Suppressor macrophage treated with lipopolysaccharide for 1 hour (primary cell): ENCODE data around the gene RBFOX2.
"Not testable (repeated sequence)": the region's sequence is repeated elsewhere in the genome, so short reads cannot be mapped to it uniquely, and the experiment has no call there.

Source experiments
- DNase-seq, 3 donors: peaks; one replicate each; pipeline ENCODE4 v3.0.0-alpha.2; 2020 to 2022

RBFOX2 gene

GRCh38 chr22:36042240-36042639 is 13.6 kb upstream of the RBFOX2 start:
- DNase-seq, result no peak

GRCh38 chr22:36039125-36039524 is 10.5 kb upstream of the RBFOX2 start:
- no peak for DNase-seq

- no peak for DNase-seq
Observed at GRCh38 chr22:36037102-36037758, 8.6 kb upstream of the RBFOX2 start.

- DNase-seq, result no peak
Observed at GRCh38 chr22:36036167-36036624, 7.6 kb upstream of the RBFOX2 start.

- DNase-seq, result no peak
Observed at GRCh38 chr22:36032611-36033010, 4.0 kb upstream of the RBFOX2 start.

- DNase-seq, result no peak
Observed at GRCh38 chr22:36029406-36029755, 757 bp upstream of the RBFOX2 start.

DNA sequence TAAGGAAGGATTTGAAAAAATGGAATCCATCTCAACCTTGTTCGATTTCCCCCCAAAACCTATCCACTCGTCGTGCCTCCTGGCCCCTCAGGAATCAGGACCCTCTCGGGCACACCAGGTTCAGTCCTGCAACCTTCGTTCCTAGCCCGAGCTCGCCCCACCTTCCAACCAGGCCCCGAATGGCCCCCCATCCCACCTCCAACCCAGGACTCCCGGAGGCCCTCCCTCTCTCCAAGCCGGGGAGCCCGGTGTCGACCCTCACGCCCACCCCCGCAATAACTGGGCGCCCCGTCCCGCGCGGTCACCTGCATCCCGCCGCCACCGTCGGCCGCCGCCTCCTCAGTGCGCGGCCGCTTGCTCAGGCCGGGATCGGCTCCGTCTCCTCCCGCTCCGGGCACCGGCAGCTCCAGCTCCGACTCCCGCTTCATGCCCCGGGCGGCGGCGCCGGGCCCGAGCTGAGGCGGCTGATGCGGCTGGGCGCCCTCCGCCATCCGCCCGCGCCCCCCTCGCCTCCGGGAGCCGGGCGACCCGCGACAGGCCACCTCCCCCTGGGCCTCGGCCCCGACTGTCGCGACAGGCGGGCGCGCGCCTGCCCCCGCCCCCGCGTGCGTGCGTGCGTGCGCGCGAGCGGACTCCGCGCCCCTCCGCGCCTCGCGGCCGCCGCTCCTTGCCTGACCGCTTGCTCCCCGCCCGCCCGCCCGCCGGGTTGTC is 534 bp downstream of the RBFOX2 start:
- DNase-seq, result no peak

- peak in 1 of 3 donors; percentile 8 for DNase-seq
Observed at GRCh38 chr22:36027579-36027934, 1.1 kb downstream of the RBFOX2 start.

DNA sequence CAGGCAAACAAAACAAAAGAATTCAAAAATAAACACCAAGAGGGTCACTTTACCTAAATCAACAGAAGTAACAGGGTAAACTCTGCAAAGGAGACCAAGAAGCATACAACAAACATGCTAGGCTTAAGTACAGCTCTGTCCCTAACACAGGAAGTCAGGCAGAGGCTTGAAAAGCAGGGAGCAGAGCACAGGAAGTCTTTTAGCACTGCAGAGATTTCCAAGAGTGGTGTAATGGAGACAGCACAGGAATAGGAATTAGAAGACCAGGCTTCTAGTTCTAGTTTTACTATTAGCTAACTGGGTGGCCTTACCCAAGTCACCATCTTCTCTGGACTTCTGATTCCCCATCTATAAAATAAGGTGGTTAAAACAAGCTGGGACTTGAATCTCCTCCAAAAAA is 1.9 kb downstream of the RBFOX2 start:
- DNase-seq, result no peak

DNA sequence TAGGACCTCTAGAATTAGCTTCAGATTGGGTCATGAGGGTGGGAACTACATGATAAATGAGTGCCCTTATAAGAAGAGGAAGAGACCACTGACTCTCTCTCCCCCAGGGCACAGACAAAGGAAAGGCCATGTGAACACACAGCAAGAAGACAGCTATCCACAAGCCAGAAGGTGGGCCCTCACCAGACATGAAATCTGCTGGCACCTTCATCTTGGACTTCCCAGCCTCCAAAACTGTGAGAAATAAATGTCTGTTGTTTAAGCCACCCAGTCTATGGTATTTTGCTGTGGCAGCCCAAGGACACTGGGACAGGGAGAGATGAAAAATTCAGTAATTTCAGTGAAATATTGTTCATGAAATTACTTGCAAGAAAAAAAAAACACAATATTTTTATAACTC is 5.9 kb downstream of the RBFOX2 start:
- DNase-seq, result no peak

- DNase-seq, result no peak
Observed at GRCh38 chr22:36022162-36022561, 6.5 kb downstream of the RBFOX2 start.

DNA sequence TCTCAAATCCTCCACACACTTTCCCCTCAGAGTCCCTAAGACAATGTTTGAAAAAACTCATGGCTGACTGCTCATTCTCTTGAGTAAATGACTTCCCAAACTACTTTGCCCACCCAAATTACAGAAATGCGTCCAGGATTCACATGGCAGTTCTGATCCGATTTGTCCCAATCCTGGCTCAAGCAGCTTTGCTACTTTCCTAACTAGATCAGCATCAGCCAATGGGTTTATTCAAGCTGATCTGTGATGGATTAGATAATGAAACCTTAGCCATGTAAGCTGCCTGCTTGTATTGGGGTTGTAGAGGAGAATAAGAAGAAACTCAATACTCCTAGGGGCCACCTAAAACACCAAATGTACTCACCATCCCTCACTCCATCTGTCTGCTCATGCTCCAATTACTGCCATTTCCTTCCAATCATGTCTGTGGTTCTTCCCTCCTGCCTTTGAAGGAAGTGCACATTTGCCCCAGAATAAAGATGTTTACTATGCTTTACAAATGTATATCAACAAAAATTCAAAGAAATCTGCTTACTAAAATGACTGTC is 6.9 kb downstream of the RBFOX2 start:
- no peak for DNase-seq

- not testable (repeated sequence) for DNase-seq
Observed at GRCh38 chr22:36020865-36021264, 7.8 kb downstream of the RBFOX2 start.

DNA sequence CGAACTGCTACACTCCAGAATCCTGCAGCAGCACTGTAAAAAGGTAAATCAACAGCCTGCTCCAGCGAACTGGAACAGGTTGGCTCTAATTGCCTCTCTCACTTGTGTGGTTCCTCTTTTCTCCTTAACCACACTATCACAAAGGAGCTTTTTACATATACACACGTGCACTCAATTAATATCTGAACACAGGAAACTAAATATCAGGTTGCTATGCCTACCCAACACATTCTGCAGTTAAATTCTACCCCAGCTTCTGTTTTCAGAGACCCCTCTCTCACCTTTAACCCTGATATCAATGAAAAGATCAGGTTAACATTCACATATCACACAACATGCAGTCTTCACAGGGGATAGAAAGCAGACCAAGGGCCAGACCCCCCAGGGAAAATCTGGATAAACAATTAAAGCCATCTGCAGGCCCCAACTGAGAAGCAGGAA is 11.0 kb downstream of the RBFOX2 start:
- DNase-seq, result no peak

- no peak for DNase-seq
Observed at GRCh38 chr22:36016684-36017083, 11.9 kb downstream of the RBFOX2 start.

DNA sequence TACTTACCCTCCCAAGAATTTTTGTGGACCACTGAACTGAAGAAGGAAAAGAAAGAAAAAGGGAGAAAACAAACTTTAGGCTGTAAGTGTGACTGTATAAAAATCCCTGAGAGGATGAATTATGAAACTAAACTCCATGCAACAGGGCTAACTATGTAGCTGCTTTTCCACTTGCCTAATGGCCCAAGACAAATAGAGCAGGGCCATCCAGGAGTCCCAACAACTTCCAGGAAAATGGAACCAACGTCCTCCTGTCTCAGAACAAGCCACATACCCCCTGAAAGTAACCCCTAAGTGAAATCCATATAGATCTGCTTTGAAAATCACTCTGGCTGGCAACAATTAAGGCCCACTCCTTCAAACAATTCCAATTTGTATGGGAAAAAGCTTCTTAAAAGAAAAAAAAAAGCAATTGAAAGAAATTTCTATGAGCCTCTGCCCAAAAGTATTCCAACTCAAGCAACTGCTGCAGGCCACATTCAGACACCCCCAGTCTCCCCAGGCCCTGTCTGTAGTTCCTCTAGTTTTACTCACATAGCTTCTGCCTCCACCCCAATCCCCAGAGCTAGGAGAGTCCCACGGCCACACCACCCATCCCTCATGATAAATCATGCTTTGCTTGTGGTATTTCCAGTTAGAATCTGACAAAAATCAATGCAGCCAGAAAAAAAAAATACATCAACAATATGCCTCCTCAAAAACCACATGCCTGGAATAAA is 12.7 kb downstream of the RBFOX2 start:
- DNase-seq, result no peak

DNA sequence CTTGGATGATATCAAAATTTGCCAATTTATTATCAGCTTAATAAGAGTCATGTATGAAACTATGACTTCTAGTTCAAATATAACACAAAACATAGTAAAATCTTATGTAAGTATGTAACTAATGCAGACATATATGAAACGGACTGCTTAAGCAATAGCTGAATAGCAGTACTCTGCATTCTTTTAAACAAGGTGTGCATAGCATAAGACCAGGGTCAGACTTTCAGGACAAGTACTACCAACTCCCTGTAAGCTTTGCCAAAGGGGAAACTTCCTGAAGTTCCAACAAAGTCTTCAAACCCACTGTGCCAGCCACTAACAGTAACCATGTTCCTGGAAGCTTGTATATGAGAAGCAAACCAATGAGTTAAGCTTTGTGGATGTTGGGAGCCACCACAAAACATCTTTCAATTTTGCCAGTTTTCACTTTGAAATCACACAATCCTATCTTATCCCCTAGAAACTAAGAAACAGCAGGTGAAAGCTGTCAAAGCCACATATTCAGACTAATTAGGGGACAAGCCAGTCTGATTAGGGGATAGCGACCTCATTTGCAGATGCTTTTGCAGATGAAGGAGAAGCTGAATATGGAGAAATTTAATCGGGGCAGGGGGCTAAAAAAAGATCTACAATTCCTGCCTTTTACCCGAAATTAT is 13.3 kb downstream of the RBFOX2 start:
- DNase-seq, result no peak

DNA sequence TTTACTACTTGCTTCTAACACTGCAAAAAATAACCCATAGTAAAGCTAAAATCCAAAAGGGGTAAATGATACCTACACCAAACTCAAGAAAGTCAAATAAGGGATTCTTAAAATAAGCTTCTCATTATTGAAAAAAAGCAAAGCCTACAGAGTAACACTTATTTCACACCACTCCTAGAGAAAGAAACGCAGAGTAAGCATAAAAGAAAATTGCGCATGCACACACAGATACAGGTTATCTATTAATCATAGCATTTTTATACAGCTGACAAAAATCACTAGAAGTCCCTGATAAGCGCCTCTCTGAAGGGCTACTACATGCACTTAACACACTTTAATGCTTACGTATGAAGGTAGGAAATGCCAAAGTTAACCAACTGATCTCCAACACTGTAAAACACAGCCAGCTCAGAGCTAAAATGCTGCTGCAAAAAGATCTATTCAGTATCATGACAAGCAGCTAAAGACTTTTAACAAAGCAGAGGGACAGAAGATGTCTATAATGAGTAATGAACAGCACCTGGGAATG is 14.0 kb downstream of the RBFOX2 start:
- DNase-seq, result no peak

GRCh38 chr22:36012332-36012731 is 16.3 kb downstream of the RBFOX2 start:
- DNase-seq, result no peak

GRCh38 chr22:36010882-36011281 is 17.7 kb downstream of the RBFOX2 start:
- DNase-seq, result no peak

DNA sequence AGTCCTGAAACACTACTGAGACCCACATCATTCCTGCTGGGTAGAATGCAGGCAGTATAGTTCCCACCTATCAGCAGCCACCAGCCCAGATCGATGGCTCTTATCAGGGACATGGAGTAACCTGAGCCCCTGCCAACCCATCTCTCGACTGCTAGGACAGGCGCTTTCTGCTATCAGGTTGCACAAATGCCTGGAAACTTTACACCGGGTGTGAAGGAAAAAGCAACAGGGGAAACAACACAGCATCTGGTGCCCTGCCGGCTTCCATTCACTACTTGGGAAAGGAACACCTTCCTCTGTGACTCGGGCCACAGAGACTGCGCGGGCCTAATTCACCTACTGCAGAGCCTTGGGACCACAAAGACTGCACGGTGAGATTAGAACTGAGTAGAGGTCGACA is 18.5 kb downstream of the RBFOX2 start:
- DNase-seq, result no peak

DNA sequence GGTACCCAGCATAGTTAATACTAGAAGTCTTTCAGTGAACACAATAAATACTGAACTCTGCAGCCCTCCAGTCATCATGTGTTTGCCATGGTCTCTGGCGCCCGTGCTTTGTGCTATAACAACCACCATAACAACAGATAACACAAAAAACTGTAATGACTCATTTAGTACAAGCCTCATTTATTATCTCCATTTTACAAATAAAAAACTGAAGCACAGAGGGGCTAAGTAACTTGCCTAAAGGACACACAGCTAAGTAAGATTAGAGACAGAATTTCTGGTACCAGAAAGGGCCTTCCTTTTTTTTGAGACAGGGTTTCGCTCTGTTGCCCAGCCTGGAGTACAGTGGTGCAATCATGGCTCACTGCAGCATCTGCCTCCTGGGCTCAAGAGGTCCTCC is 19.5 kb downstream of the RBFOX2 start:
- no peak for DNase-seq

GRCh38 chr22:36008565-36008964 is 20.1 kb downstream of the RBFOX2 start:
- no peak for DNase-seq
